ENCODE data around the gene DDX4. TPM values are rescaled to one million over a fixed set of nuclear protein-coding genes. Genes with fewer than 3 reads are reported as not detected.

DDX4 gene
- total RNA-seq, 1 experiment from 2014 or later: not detected

GRCh38 chr5:55852503-55852902 lies 114.6 kb downstream of the DDX4 start:
- no TSS peak for BruUV-seq (replicated peaks)
- TF ChIP-seq EZH2 (IDR thresholded peaks at IDR 0.05; ENCODE audit: borderline replicate concordance, low read depth, low read length, poor library complexity, severe bottlenecking): no peak
- DNase-seq (ENCODE audit: low spot score): no peak
- no peaks in the 10 kb centered on the region for H3K27me3 ChIP-seq (replicated peaks; ENCODE audit: insufficient read depth, low read depth, low read length, poor library complexity)
- H3K9me3 ChIP-seq (ENCODE audit: low read depth, low read length, poor library complexity, severe bottlenecking): no peaks in the 10 kb centered on the region
- intact Hi-C loops (cut with micrococcal nuclease; ENCODE audit: unreplicated experiment): no loop called here
- ChIA-PET POLR2A (ENCODE audit: low non-redundant PET) (no interaction called here), CTCF (no interaction called here)
- H3K27ac ChIP-seq (ENCODE audit: low read depth, low read length, poor library complexity, severe bottlenecking): no peak overlapping the region
- no peaks in the 10 kb centered on the region for H3K4me1 ChIP-seq (ENCODE audit: insufficient read depth, low read length, poor library complexity, severe bottlenecking)
- no peaks in the 10 kb centered on the region for H3K36me3 ChIP-seq (ENCODE audit: insufficient read depth, low read length, poor library complexity, severe bottlenecking)
- no peak overlapping the region for H3K4me3 ChIP-seq (ENCODE audit: low read depth, low read length, poor library complexity, severe bottlenecking)

GRCh38 chr5:55853041-55853670 lies 115.3 kb downstream of the DDX4 start:
- DNase-seq (ENCODE audit: low spot score): no peak
- TF ChIP-seq EZH2 (IDR thresholded peaks at IDR 0.05; ENCODE audit: borderline replicate concordance, low read depth, low read length, poor library complexity, severe bottlenecking) (no peak), CTCF (conservative IDR thresholded peaks at IDR 0.05; ENCODE audit: low read depth, low read length) (no peak)
- no peak overlapping the region for H3K4me3 ChIP-seq (ENCODE audit: low read depth, low read length, poor library complexity, severe bottlenecking)
- H3K36me3 ChIP-seq (ENCODE audit: insufficient read depth, low read length, poor library complexity, severe bottlenecking): no peaks in the 10 kb centered on the region
- no peak overlapping the region for H3K27ac ChIP-seq (ENCODE audit: low read depth, low read length, poor library complexity, severe bottlenecking)
- H3K4me1 ChIP-seq (ENCODE audit: insufficient read depth, low read length, poor library complexity, severe bottlenecking): no peaks in the 10 kb centered on the region
- H3K9me3 ChIP-seq (ENCODE audit: low read depth, low read length, poor library complexity, severe bottlenecking): no peaks in the 10 kb centered on the region
- H3K27me3 ChIP-seq (replicated peaks; ENCODE audit: insufficient read depth, low read depth, low read length, poor library complexity): peaks cover under 1% of the 10 kb centered on the region
- POLR2A ChIA-PET (ENCODE audit: low non-redundant PET): no interaction called here
- intact Hi-C loops (cut with micrococcal nuclease; ENCODE audit: unreplicated experiment): no loop called here
- CTCF ChIA-PET: no interaction called here
- BruUV-seq (replicated peaks): no TSS peak

DNA sequence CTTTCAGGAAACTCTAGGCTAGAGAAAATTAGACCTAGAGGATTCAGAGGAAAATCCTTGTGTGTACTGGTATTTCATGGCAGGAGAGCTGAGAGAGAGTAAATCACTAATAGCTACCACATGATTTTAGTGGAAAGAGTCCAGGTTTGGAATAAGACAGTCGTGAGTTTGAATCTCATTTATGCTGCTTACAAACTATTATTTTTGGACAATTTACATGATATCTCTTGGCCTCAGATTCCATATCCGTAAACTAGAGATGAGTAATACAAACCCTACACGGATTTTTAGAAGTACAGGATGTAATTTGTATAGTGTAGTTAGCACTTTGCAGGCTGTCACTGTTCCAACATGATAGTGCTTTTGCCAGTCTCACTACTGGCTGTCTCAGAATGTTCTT lies 116.0 kb downstream of the DDX4 start:
- intact Hi-C loops (cut with micrococcal nuclease; ENCODE audit: unreplicated experiment): no loop called here
- no peaks in the 10 kb centered on the region for H3K9me3 ChIP-seq (ENCODE audit: low read depth, low read length, poor library complexity, severe bottlenecking)
- no TSS peak for BruUV-seq (replicated peaks)
- H3K4me1 ChIP-seq (ENCODE audit: insufficient read depth, low read length, poor library complexity, severe bottlenecking): no peaks in the 10 kb centered on the region
- H3K4me3 ChIP-seq (ENCODE audit: low read depth, low read length, poor library complexity, severe bottlenecking): no peak overlapping the region
- H3K36me3 ChIP-seq (ENCODE audit: insufficient read depth, low read length, poor library complexity, severe bottlenecking): no peaks in the 10 kb centered on the region
- ChIA-PET POLR2A (ENCODE audit: low non-redundant PET) (no interaction called here), CTCF (no interaction called here)
- no peak overlapping the region for H3K27ac ChIP-seq (ENCODE audit: low read depth, low read length, poor library complexity, severe bottlenecking)
- TF ChIP-seq CTCF (conservative IDR thresholded peaks at IDR 0.05; ENCODE audit: low read depth, low read length) (no peak), EZH2 (IDR thresholded peaks at IDR 0.05; ENCODE audit: borderline replicate concordance, low read depth, low read length, poor library complexity, severe bottlenecking) (no peak)
- peaks cover 4% of the 10 kb centered on the region for H3K27me3 ChIP-seq (replicated peaks; ENCODE audit: insufficient read depth, low read depth, low read length, poor library complexity)
- DNase-seq (ENCODE audit: low spot score): peak; percentile 17

DNA sequence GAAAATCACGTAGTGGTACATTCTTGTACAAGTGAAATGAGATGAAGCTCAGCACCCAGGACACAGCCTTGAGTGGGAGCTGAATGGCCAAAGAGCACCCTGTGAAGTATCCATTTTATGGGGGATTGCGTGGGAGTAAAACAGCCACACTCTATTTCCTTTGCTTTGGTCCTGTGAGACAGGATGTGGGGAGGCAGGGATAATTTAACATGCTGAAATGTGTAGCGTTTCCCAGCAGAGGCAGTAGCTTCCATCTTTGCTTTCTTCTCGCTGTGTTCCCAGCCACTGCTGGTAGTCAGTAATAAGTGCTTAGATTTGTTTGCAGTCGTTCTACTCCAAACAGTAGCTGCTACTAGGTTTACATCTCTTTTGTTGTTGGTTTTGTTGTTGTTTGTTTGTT lies 117.6 kb downstream of the DDX4 start:
- intact Hi-C loops (cut with micrococcal nuclease; ENCODE audit: unreplicated experiment): no loop called here
- ChIA-PET CTCF (no interaction called here), POLR2A (ENCODE audit: low non-redundant PET) (no interaction called here)
- DNase-seq (ENCODE audit: low spot score): peak; percentile 37
- no peak for TF ChIP-seq EZH2 (IDR thresholded peaks at IDR 0.05; ENCODE audit: borderline replicate concordance, low read depth, low read length, poor library complexity, severe bottlenecking)
- no peak for TF ChIP-seq CTCF (conservative IDR thresholded peaks at IDR 0.05; ENCODE audit: low read depth, low read length)
- no TSS peak for BruUV-seq (replicated peaks)
- Histone ChIP-seq H3K36me3 (ENCODE audit: insufficient read depth, low read length, poor library complexity, severe bottlenecking) (no peaks in the 10 kb centered on the region), H3K4me3 (ENCODE audit: low read depth, low read length, poor library complexity, severe bottlenecking) (no peak overlapping the region), H3K9me3 (ENCODE audit: low read depth, low read length, poor library complexity, severe bottlenecking) (no peaks in the 10 kb centered on the region), H3K27ac (ENCODE audit: low read depth, low read length, poor library complexity, severe bottlenecking) (no peak overlapping the region), H3K27me3 (replicated peaks; ENCODE audit: insufficient read depth, low read depth, low read length, poor library complexity) (peaks cover 4% of the 10 kb centered on the region), H3K4me1 (ENCODE audit: insufficient read depth, low read length, poor library complexity, severe bottlenecking) (no peaks in the 10 kb centered on the region)

Measured in A673 (cell line).